ENCODE results near the gene ADCK1.

Gene ADCK1, protein sequence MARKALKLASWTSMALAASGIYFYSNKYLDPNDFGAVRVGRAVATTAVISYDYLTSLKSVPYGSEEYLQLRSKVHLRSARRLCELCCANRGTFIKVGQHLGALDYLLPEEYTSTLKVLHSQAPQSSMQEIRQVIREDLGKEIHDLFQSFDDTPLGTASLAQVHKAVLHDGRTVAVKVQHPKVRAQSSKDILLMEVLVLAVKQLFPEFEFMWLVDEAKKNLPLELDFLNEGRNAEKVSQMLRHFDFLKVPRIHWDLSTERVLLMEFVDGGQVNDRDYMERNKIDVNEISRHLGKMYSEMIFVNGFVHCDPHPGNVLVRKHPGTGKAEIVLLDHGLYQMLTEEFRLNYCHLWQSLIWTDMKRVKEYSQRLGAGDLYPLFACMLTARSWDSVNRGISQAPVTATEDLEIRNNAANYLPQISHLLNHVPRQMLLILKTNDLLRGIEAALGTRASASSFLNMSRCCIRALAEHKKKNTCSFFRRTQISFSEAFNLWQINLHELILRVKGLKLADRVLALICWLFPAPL

DNA sequence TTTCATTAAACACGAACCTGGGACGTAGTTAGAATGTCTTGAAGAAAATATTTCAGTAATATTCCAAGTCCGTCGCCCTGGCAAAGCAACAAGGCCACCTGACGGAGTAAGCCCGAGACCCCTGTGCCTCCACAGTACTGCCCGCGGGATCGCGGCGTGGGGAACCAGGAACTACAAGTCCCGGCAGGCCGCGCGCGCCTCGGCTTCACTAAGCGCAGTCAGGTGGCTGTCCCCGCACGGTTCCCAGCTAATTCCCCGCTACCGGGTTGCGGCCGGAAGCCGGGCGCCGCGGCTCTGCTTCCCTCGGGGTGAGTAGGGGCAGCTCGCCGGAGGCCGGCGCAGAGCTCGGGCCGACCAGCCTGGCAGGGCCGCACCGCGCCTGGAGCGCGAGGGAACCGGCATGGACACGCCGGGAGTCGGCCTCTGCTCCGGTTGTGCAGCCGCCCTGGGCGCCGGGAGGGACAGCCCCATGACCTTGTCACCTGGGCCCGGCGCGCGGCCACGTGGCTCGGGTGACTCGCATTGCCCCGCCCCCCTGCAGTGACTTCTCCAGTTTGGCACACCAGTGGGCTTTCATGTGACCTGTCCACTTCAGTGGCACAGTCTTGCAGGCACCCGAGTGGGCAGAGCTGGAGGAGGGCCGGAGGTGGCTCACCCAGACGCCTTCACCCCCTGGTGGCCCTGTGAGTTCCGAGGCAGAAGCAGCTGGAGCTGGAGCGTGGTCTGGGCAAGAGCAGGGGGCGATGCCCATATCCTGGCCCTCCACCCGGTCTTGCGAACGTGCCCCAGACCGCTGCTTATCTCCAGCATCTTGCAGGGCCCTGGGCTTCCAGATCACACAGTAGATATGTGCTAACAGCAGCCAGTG is at the start of gene ADCK1:
Gene ADCK1 (plus strand): TSS at position 247 of the 868 bp plus-strand sequence. CDS start 18,870 bp downstream, outside the sequence.
- TF ChIP-seq CREB1 (IDR thresholded peaks at IDR 0.05; ENCODE audit: low read depth) (no peak; the same call in 1 of the 2 replicates), USF1 (IDR thresholded peaks at IDR 0.05) (peak; percentile 91), TAF1 (IDR thresholded peaks at IDR 0.05; ENCODE audit: low read depth) (peak; percentile 34; the same call in 1 of the 2 replicates), TCF12 (IDR thresholded peaks at IDR 0.05; ENCODE audit: low read depth) (no peak), YY1 (IDR thresholded peaks at IDR 0.05; ENCODE audit: low read depth) (no peak; the same call in 1 of the 2 replicates), MAX (IDR thresholded peaks at IDR 0.05) (peak; percentile 91), NFIC (IDR thresholded peaks at IDR 0.05) (no peak), ZBTB7A (IDR thresholded peaks at IDR 0.05; ENCODE audit: low read depth) (no peak), EGR1 (IDR thresholded peaks at IDR 0.05) (no peak), CEBPB (IDR thresholded peaks at IDR 0.05) (no peak), TEAD4 (IDR thresholded peaks at IDR 0.05) (no peak), EP300 (IDR thresholded peaks at IDR 0.05; ENCODE audit: borderline replicate concordance) (no peak), RAD21 (IDR thresholded peaks at IDR 0.05; ENCODE audit: low read depth) (no peak)
- TF ChIP-seq, protein P1, sequence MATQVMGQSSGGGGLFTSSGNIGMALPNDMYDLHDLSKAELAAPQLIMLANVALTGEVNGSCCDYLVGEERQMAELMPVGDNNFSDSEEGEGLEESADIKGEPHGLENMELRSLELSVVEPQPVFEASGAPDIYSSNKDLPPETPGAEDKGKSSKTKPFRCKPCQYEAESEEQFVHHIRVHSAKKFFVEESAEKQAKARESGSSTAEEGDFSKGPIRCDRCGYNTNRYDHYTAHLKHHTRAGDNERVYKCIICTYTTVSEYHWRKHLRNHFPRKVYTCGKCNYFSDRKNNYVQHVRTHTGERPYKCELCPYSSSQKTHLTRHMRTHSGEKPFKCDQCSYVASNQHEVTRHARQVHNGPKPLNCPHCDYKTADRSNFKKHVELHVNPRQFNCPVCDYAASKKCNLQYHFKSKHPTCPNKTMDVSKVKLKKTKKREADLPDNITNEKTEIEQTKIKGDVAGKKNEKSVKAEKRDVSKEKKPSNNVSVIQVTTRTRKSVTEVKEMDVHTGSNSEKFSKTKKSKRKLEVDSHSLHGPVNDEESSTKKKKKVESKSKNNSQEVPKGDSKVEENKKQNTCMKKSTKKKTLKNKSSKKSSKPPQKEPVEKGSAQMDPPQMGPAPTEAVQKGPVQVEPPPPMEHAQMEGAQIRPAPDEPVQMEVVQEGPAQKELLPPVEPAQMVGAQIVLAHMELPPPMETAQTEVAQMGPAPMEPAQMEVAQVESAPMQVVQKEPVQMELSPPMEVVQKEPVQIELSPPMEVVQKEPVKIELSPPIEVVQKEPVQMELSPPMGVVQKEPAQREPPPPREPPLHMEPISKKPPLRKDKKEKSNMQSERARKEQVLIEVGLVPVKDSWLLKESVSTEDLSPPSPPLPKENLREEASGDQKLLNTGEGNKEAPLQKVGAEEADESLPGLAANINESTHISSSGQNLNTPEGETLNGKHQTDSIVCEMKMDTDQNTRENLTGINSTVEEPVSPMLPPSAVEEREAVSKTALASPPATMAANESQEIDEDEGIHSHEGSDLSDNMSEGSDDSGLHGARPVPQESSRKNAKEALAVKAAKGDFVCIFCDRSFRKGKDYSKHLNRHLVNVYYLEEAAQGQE (IDR thresholded peaks at IDR 0.05; ENCODE audit: low read depth): no peak

GRCh38 chr14:77752266-77752665 is 47.6 kb upstream of the ADCK1 start:
- TF ChIP-seq EP300 (IDR thresholded peaks at IDR 0.05; ENCODE audit: borderline replicate concordance) (no peak), TAF1 (IDR thresholded peaks at IDR 0.05; ENCODE audit: low read depth) (no peak), ZBTB7A (IDR thresholded peaks at IDR 0.05; ENCODE audit: low read depth) (no peak), MAX (IDR thresholded peaks at IDR 0.05) (no peak), YY1 (IDR thresholded peaks at IDR 0.05; ENCODE audit: low read depth) (no peak), USF1 (IDR thresholded peaks at IDR 0.05) (no peak), FOXM1 (IDR thresholded peaks at IDR 0.05; ENCODE audit: borderline replicate concordance, low read depth) (no peak), EGR1 (IDR thresholded peaks at IDR 0.05) (no peak), CEBPB (IDR thresholded peaks at IDR 0.05) (no peak), RAD21 (IDR thresholded peaks at IDR 0.05; ENCODE audit: low read depth) (no peak), TCF12 (IDR thresholded peaks at IDR 0.05; ENCODE audit: low read depth) (no peak), TEAD4 (IDR thresholded peaks at IDR 0.05) (no peak), CREB1 (IDR thresholded peaks at IDR 0.05; ENCODE audit: low read depth) (no peak)
- TF ChIP-seq, protein P1 (IDR thresholded peaks at IDR 0.05; ENCODE audit: low read depth): no peak

DNA sequence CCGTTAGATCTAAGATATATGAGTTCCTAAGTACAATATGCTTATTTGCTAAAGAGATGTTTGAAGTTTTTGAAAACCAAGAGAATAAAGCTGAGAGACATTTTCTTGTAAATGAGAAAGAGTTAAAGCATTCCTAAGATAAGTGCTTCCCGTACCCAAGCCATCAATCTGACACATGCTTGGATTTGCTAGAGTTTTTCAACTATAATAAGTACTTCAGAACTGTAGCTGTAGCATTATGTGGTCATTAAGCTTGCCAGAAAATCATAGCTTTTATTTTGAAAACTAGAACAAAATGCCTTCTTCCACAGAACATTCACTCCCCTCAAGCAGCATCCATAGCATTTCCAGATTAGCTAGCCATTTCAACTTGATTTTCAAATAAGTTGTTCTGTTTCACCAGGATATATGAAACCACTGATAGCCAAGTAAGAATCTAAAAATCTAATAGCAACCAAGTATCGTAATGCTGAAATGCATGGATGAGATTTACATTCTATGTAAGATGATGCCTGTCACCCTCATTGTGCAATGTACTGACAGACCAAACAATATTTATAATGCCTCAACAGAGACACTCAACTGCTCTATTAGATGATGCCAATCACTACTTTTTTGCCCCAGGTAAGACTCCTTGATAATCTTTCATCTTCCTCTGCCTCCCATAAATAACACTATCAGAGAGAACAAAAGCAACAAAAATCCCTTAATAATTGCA is 47.0 kb upstream of the ADCK1 start:
- no peak for TF ChIP-seq MAX (IDR thresholded peaks at IDR 0.05)
- no peak for TF ChIP-seq NFIC (IDR thresholded peaks at IDR 0.05)
- no peak for TF ChIP-seq TEAD4 (IDR thresholded peaks at IDR 0.05)
- TF ChIP-seq FOXM1 (IDR thresholded peaks at IDR 0.05; ENCODE audit: borderline replicate concordance, low read depth): no peak
- TF ChIP-seq RAD21 (IDR thresholded peaks at IDR 0.05; ENCODE audit: low read depth): no peak
- TF ChIP-seq EP300 (IDR thresholded peaks at IDR 0.05; ENCODE audit: borderline replicate concordance): no peak
- TF ChIP-seq USF1 (IDR thresholded peaks at IDR 0.05): no peak
- no peak for TF ChIP-seq CREB1 (IDR thresholded peaks at IDR 0.05; ENCODE audit: low read depth)
- TF ChIP-seq TAF1 (IDR thresholded peaks at IDR 0.05; ENCODE audit: low read depth): no peak
